ENCODE measurements around the gene TUBGCP6. TPM values are rescaled to one million over a fixed set of nuclear protein-coding genes. Genes with fewer than 3 reads are reported as not detected.
A peak's percentile ranks its signal among the peaks of the same experiment; 100 is the strongest.

The TUBGCP6 gene
- total RNA-seq, 2 donors from 2014 or later: 26.3 to 31.6 TPM

- DNase-seq (no peak), ATAC-seq (no peak)
- intact Hi-C loops (cut with DNase I, micrococcal nuclease): no loop called here
Measured at GRCh38 chr22:50256258-50256862, 11.5 kb upstream of the TUBGCP6 start.

- no peak for ATAC-seq
- intact Hi-C loops (cut with DNase I, micrococcal nuclease): no loop called here
- DNase-seq: no peak
Measured at GRCh38 chr22:50255607-50256006, 10.8 kb upstream of the TUBGCP6 start.

- ATAC-seq (no peak), DNase-seq (no peak)
- intact Hi-C loops (cut with DNase I, micrococcal nuclease): no loop called here
Measured at GRCh38 chr22:50255099-50255498, 10.3 kb upstream of the TUBGCP6 start.

GRCh38 chr22:50253941-50254340 lies 9.1 kb upstream of the TUBGCP6 start:
- ATAC-seq (no peak), DNase-seq (no peak)
- intact Hi-C loops (cut with DNase I, micrococcal nuclease): loop anchor here in 1 of 2 donors (5.0 kb wide), 1 partner anchor 88 kb away; the partner anchor contains the start of gene PPP6R2

GRCh38 chr22:50253046-50253915 lies 8.5 kb upstream of the TUBGCP6 start:
- DNase-seq: no peak
- no peak for ATAC-seq
- intact Hi-C loops (cut with DNase I, micrococcal nuclease): loop anchor here in 1 of 2 donors (5.0 kb wide), 1 partner anchor 89 kb away; the partner anchor contains the start of gene PPP6R2

GRCh38 chr22:50252082-50253045 lies 7.5 kb upstream of the TUBGCP6 start:
- ATAC-seq (peak; percentile 65), DNase-seq (peak; percentile 78 to 86)
- intact Hi-C loops (cut with DNase I, micrococcal nuclease): loop anchor here in 1 of 2 donors (5.0 kb wide), 1 partner anchor 90 kb away; the partner anchor contains the start of gene PPP6R2

- peak; percentile 10 for ATAC-seq
- intact Hi-C loops (cut with DNase I, micrococcal nuclease): loop anchor here in 1 of 2 donors (5.0 kb wide), 1 partner anchor 91 kb away; the partner anchor contains the start of gene PPP6R2
- DNase-seq: no peak
Measured at GRCh38 chr22:50251477-50252081, 6.8 kb upstream of the TUBGCP6 start.

GRCh38 chr22:50250555-50251476 lies 6.0 kb upstream of the TUBGCP6 start, which contains the start of gene HDAC10:
Gene HDAC10 (minus strand): TSS chr22:50251265. CDS start chr22:50251032, 233 bp downstream.
- intact Hi-C loops (cut with DNase I, micrococcal nuclease): loop anchor here in 1 of 2 donors (5.0 kb wide), 1 partner anchor 91 kb away; the partner anchor contains the start of gene PPP6R2
- peak; percentile 84 to 91 for DNase-seq
- ATAC-seq: peak; percentile 85

GRCh38 chr22:50250249-50250554 lies 5.4 kb upstream of the TUBGCP6 start:
- intact Hi-C loops (cut with DNase I, micrococcal nuclease): loop anchor here in 1 of 2 donors (5.0 kb wide), 1 partner anchor 92 kb away; the partner anchor contains the start of gene PPP6R2
- DNase-seq: no peak

GRCh38 chr22:50249341-50250248 lies 4.8 kb upstream of the TUBGCP6 start:
- ATAC-seq (no peak), DNase-seq (no peak)
- intact Hi-C loops (cut with DNase I, micrococcal nuclease): loop anchor here in 1 of 2 donors (5.0 kb wide), 1 partner anchor 93 kb away; the partner anchor contains the start of gene PPP6R2

More at GRCh38 chr22:50250249-50250554, 5.4 kb upstream of the TUBGCP6 start:
- no peak for ATAC-seq

- intact Hi-C loops (cut with DNase I, micrococcal nuclease): no loop called here
- no peak for DNase-seq
- no peak for ATAC-seq
Measured at GRCh38 chr22:50248196-50249081, 3.6 kb upstream of the TUBGCP6 start.

GRCh38 chr22:50247748-50248147 lies 2.9 kb upstream of the TUBGCP6 start:
- intact Hi-C loops (cut with DNase I, micrococcal nuclease): no loop called here
- peak; percentile 67 to 84 for DNase-seq
- peak; percentile 11 for ATAC-seq

- intact Hi-C loops (cut with DNase I, micrococcal nuclease): no loop called here
- ATAC-seq: no peak
- no peak for DNase-seq
Measured at GRCh38 chr22:50246242-50247175, 1.7 kb upstream of the TUBGCP6 start.
